Spinal cord (tissue), 10 donors: ENCODE measurements around the gene TBC1D1. TPM values are rescaled to one million over a fixed set of nuclear protein-coding genes. Genes with fewer than 3 reads are reported as not detected.

Experiments
- DNase-seq, 6 donors: peaks; one replicate each; pipeline versions ENCODE4 v3.0.0 to v3.0.0-alpha.2; 2013 to 2015; ENCODE audit warnings: low spot score in 6 of 6, low read depth in 4 of 6
- H3K27ac ChIP-seq: one replicate; pipeline ENCODE4 v1.5.1; 2013; ENCODE audit warnings: low read depth, low read length, control low read depth
- H3K27me3 ChIP-seq: one replicate; pipeline ENCODE4 v1.6.1; 2013; ENCODE audit warnings: low read length; ENCODE audit not compliant: control insufficient read depth, insufficient read depth
- H3K36me3 ChIP-seq: one replicate; pipeline ENCODE4 v1.6.1; 2013; ENCODE audit warnings: low read length; ENCODE audit not compliant: control insufficient read depth, insufficient read depth
- H3K4me1 ChIP-seq: one replicate; pipeline ENCODE4 v1.6.1; 2013; ENCODE audit warnings: low read length; ENCODE audit not compliant: control insufficient read depth, insufficient read depth
- H3K4me3 ChIP-seq: one replicate; pipeline ENCODE4 v1.5.1; 2013; ENCODE audit warnings: low read depth, low read length, control low read depth
- H3K9me3 ChIP-seq: one replicate; pipeline ENCODE4 v1.6.1; 2013; ENCODE audit warnings: low read length; ENCODE audit not compliant: control insufficient read depth, insufficient read depth
- WGBS: methylation state at CpG from one replicate; pipeline ENCODE4 v1.1.5; 2013; ENCODE audit warnings: missing lambda C conversion rate; ENCODE audit not compliant: insufficient coverage; 5-methylcytosine and 5-hydroxymethylcytosine counted together
- polyA plus RNA-seq, 2 donors: library from polyadenylated mRNA; unstranded; fragments of 120-200 nt; gene quantifications; one replicate each; pipeline ENCODE4 v1.2.1, GENCODE V29; 2013; ENCODE audit not compliant: insufficient read length in 2 of 2
- total RNA-seq, 2 donors: library from RNA; depleted of rRNA in 1 of 2; stranded (reverse); fragments of 120-200 nt in 1 of 2; fragments of >200 nt in 1 of 2; gene quantifications; one replicate each; pipeline versions ENCODE4 v1.2.3 to v1.2.4, GENCODE V29; 2013 to 2014
- donor health status: healthy.

Gene TBC1D1
- total and polyA plus RNA-seq, 4 donors, result 49.0 to 59.0 (median 53.9) TPM

GRCh38 chr4:37956941-37957340 lies 66.1 kb downstream of the TBC1D1 start:
- Histone ChIP-seq H3K27ac (no peak overlapping the region), H3K27me3 (no peaks in the 10 kb centered on the region), H3K9me3 (no peaks in the 10 kb centered on the region), H3K4me1 (no peaks in the 10 kb centered on the region), H3K4me3 (no peak overlapping the region), H3K36me3 (no peaks in the 10 kb centered on the region)
- WGBS, result no CpG with 5 or more reads among the region's 4 CpGs
- no peak for DNase-seq

- H3K27me3 ChIP-seq, result no peaks in the 10 kb centered on the region
- H3K27ac ChIP-seq, result no peak overlapping the region
- no peak for DNase-seq
- WGBS, result 72% methylated on average over 2 of the region's 6 CpGs
- no peaks in the 10 kb centered on the region for H3K36me3 ChIP-seq
- H3K4me1 ChIP-seq, result no peaks in the 10 kb centered on the region
- no peak overlapping the region for H3K4me3 ChIP-seq
- H3K9me3 ChIP-seq, result no peaks in the 10 kb centered on the region
Measured at GRCh38 chr4:37958932-37959331, 68.0 kb downstream of the TBC1D1 start.

- Histone ChIP-seq H3K9me3 (no peaks in the 10 kb centered on the region), H3K27me3 (no peaks in the 10 kb centered on the region), H3K4me1 (no peaks in the 10 kb centered on the region), H3K4me3 (no peak within 1 kb of the TSS), H3K27ac (no peak within 1 kb of the TSS), H3K36me3 (no peaks in the 10 kb centered on the region)
- DNase-seq, result no peak
- 100% methylated on average over 3 of the region's 5 CpGs for WGBS
Measured at GRCh38 chr4:37960098-37960497, 69.2 kb downstream of the TBC1D1 start, which contains the start of gene PTTG2. Gene PTTG2 (plus strand): TSS chr4:37960398. CDS start chr4:37960435, 37 bp downstream.

GRCh38 chr4:37960679-37961450 lies 70.0 kb downstream of the TBC1D1 start:
- no peaks in the 10 kb centered on the region for H3K36me3 ChIP-seq
- WGBS, result 83% methylated on average over 1 of the region's 5 CpGs
- no peak overlapping the region for H3K27ac ChIP-seq
- no peaks in the 10 kb centered on the region for H3K27me3 ChIP-seq
- no peaks in the 10 kb centered on the region for H3K4me1 ChIP-seq
- DNase-seq, result no peak
- no peak overlapping the region for H3K4me3 ChIP-seq
- no peaks in the 10 kb centered on the region for H3K9me3 ChIP-seq

- Histone ChIP-seq H3K4me1 (no peaks in the 10 kb centered on the region), H3K27ac (no peak overlapping the region), H3K27me3 (no peaks in the 10 kb centered on the region), H3K36me3 (no peaks in the 10 kb centered on the region), H3K4me3 (no peak overlapping the region), H3K9me3 (no peaks in the 10 kb centered on the region)
- 92% methylated on average over 1 of the region's 4 CpGs for WGBS
- no peak for DNase-seq
Measured at GRCh38 chr4:37964734-37965457, 74.0 kb downstream of the TBC1D1 start.

- no peaks in the 10 kb centered on the region for H3K36me3 ChIP-seq
- no peak for DNase-seq
- no peak overlapping the region for H3K4me3 ChIP-seq
- H3K27ac ChIP-seq, result no peak overlapping the region
- H3K27me3 ChIP-seq, result no peaks in the 10 kb centered on the region
- no peaks in the 10 kb centered on the region for H3K4me1 ChIP-seq
- WGBS, result 70% methylated on average over 2 of the region's 3 CpGs
- no peaks in the 10 kb centered on the region for H3K9me3 ChIP-seq
Measured at GRCh38 chr4:37966044-37966443, 75.2 kb downstream of the TBC1D1 start.

- 80% methylated on average over 1 of the region's 5 CpGs for WGBS
- Histone ChIP-seq H3K27me3 (no peaks in the 10 kb centered on the region), H3K27ac (no peak overlapping the region), H3K36me3 (no peaks in the 10 kb centered on the region), H3K9me3 (no peaks in the 10 kb centered on the region), H3K4me1 (no peaks in the 10 kb centered on the region), H3K4me3 (no peak overlapping the region)
- no peak for DNase-seq
Measured at GRCh38 chr4:37967736-37968135, 76.9 kb downstream of the TBC1D1 start.

- H3K27ac ChIP-seq, result no peak overlapping the region
- 94% methylated on average over 3 of the region's 3 CpGs for WGBS
- no peaks in the 10 kb centered on the region for H3K4me1 ChIP-seq
- no peak for DNase-seq
- no peak overlapping the region for H3K4me3 ChIP-seq
- H3K27me3 ChIP-seq, result no peaks in the 10 kb centered on the region
- no peaks in the 10 kb centered on the region for H3K36me3 ChIP-seq
- H3K9me3 ChIP-seq, result no peaks in the 10 kb centered on the region
Measured at GRCh38 chr4:37968747-37969146, 77.9 kb downstream of the TBC1D1 start.

GRCh38 chr4:37970702-37971101 lies 79.8 kb downstream of the TBC1D1 start:
- WGBS, result no CpG with 5 or more reads among the region's 1 CpG
- DNase-seq, result no peak
- H3K9me3 ChIP-seq, result no peaks in the 10 kb centered on the region
- H3K27ac ChIP-seq, result no peak overlapping the region
- no peaks in the 10 kb centered on the region for H3K27me3 ChIP-seq
- H3K36me3 ChIP-seq, result no peaks in the 10 kb centered on the region
- no peak overlapping the region for H3K4me3 ChIP-seq
- H3K4me1 ChIP-seq, result no peaks in the 10 kb centered on the region

GRCh38 chr4:37971202-37971601 lies 80.3 kb downstream of the TBC1D1 start:
- no peaks in the 10 kb centered on the region for H3K27me3 ChIP-seq
- no peaks in the 10 kb centered on the region for H3K4me1 ChIP-seq
- no peak overlapping the region for H3K27ac ChIP-seq

More at GRCh38 chr4:37971202-37971601, 80.3 kb downstream of the TBC1D1 start:
- Histone ChIP-seq H3K4me3 (no peak overlapping the region), H3K9me3 (no peaks in the 10 kb centered on the region), H3K36me3 (no peaks in the 10 kb centered on the region)
- no peak for DNase-seq
- no CpG with 5 or more reads among the region's 4 CpGs for WGBS
